CD4-positive, alpha-beta T cell treated with Interleukin-10 for 1 hour (primary cell): ENCODE results near the gene SYNPO2L.
"Not testable (repeated sequence)": the region's sequence is repeated elsewhere in the genome, so short reads cannot be mapped to it uniquely, and the experiment has no call there.

Source experiments
- DNase-seq: peaks from one replicate; pipeline ENCODE4 v3.0.0-alpha.2; 2020

SYNPO2L gene

GRCh38 chr10:73647875-73648651 is 7.8 kb downstream of the SYNPO2L start:
- no peak for DNase-seq

GRCh38 chr10:73647211-73647874 is 8.5 kb downstream of the SYNPO2L start:
- peak; percentile 2 for DNase-seq

GRCh38 chr10:73646598-73647041 is 9.2 kb downstream of the SYNPO2L start:
- DNase-seq: no peak

GRCh38 chr10:73645251-73645650 is 10.6 kb downstream of the SYNPO2L start:
- no peak for DNase-seq

- DNase-seq: no peak
Observed at GRCh38 chr10:73644767-73645166, 11.1 kb downstream of the SYNPO2L start.

GRCh38 chr10:73644015-73644743 is 11.7 kb downstream of the SYNPO2L start:
- peak; percentile 73 for DNase-seq

GRCh38 chr10:73643362-73643761 is 12.5 kb downstream of the SYNPO2L start:
- no peak for DNase-seq

- no peak for DNase-seq
Observed at GRCh38 chr10:73641328-73642060, 14.3 kb downstream of the SYNPO2L start, which contains the start of gene MYOZ1. Gene MYOZ1 (minus strand): TSS chr10:73641474. CDS start chr10:73640017, 1,457 bp downstream.

- DNase-seq: no peak
Observed at GRCh38 chr10:73639286-73639685, 16.5 kb downstream of the SYNPO2L start.

GRCh38 chr10:73635781-73636180 is 20.0 kb downstream of the SYNPO2L start:
- no peak for DNase-seq

GRCh38 chr10:73634421-73634820 is 21.4 kb downstream of the SYNPO2L start:
- no peak for DNase-seq

GRCh38 chr10:73629165-73629564 is 26.7 kb downstream of the SYNPO2L start:
- no peak for DNase-seq

- DNase-seq: no peak
Observed at GRCh38 chr10:73628405-73628804, 27.4 kb downstream of the SYNPO2L start.

- no peak for DNase-seq
Observed at GRCh38 chr10:73627300-73627699, 28.5 kb downstream of the SYNPO2L start.

GRCh38 chr10:73625884-73626752 is 29.7 kb downstream of the SYNPO2L start:
- peak; percentile 96 for DNase-seq

GRCh38 chr10:73625004-73625883 is 30.6 kb downstream of the SYNPO2L start:
- peak; percentile 19 for DNase-seq

- no peak for DNase-seq
Observed at GRCh38 chr10:73623056-73623455, 32.8 kb downstream of the SYNPO2L start.

GRCh38 chr10:73620974-73621373 is 34.9 kb downstream of the SYNPO2L start:
- not testable (repeated sequence) for DNase-seq

- not testable (repeated sequence) for DNase-seq
Observed at GRCh38 chr10:73617143-73617542, 38.7 kb downstream of the SYNPO2L start.

- DNase-seq: no peak
Observed at GRCh38 chr10:73614720-73615119, 41.1 kb downstream of the SYNPO2L start.

- no peak for DNase-seq
Observed at GRCh38 chr10:73609116-73609515, 46.7 kb downstream of the SYNPO2L start.
